Activated T-helper 2 cell treated with anti-CD3 and anti-CD28 coated beads, Interferon-gamma antibody, Interleukin-2, Interleukin-4, amounts not matched to agents 10 μg/mL and 5 μg/mL and 100 μg/mL, durations not matched to agents 14 hours and 24 hours and 36 hours (primary cell): Measurements from ENCODE around the gene ADAMTS12. TPM values are rescaled to one million over a fixed set of nuclear protein-coding genes. Genes with fewer than 3 reads are reported as not detected.

Source experiments
- DNase-seq: peaks from one replicate; pipeline ENCODE4 v3.0.0; 2021; ENCODE audit warnings: low spot score
- H3K27ac Mint-ChIP-seq: one replicate; pipeline ENCODE4 v1.8.0; 2021; ENCODE audit warnings: mixed read lengths
- H3K27me3 Mint-ChIP-seq: one replicate; pipeline ENCODE4 v1.8.0; 2021; ENCODE audit warnings: low read depth, mixed read lengths
- H3K36me3 Mint-ChIP-seq: one replicate; pipeline ENCODE4 v1.8.0; 2021; ENCODE audit warnings: low read depth, mixed read lengths
- H3K4me1 Mint-ChIP-seq: one replicate; pipeline ENCODE4 v1.8.0; 2021; ENCODE audit warnings: low read depth, mixed read lengths
- H3K4me3 Mint-ChIP-seq: one replicate; pipeline ENCODE4 v1.8.0; 2021; ENCODE audit warnings: low read depth, mild to moderate bottlenecking, moderate library complexity, mixed read lengths
- H3K9me3 Mint-ChIP-seq: one replicate; pipeline ENCODE4 v1.8.0; 2021; ENCODE audit warnings: mixed read lengths
- intact Hi-C: fragments of 100-400 bp; cut with micrococcal nuclease; formaldehyde crosslinking; loops from one replicate; pipeline ENCODE4 v1.15.1; 2023
- total RNA-seq: library from RNA; stranded (reverse); gene quantifications from 2 replicates; pipeline ENCODE4 v1.2.3, GENCODE V29; 2022

The ADAMTS12 gene
- total RNA-seq, 1 donor from 2014 or later = not detected

DNA sequence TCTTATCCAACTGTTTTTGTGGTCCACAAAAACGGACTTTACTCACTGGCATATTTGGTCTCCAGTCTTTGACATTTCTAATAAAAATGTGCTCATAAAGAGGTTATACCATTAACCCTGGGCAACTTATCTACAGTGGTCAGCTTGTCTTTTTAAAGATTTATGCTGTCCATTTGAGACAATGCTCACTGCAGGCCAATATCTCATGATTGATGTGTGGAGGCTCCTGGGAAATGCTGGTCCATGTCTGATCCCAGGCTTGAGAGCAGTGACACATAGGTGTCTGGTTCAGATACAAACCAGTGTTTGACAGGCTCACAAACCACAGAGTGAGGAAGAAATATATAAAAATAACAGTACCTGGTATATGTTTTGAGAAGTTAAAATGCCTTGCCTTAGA, 270.3 kb downstream of the ADAMTS12 start:
- H3K27ac Mint-ChIP-seq = no peak overlapping the region
- H3K4me3 Mint-ChIP-seq = no peak overlapping the region
- no peaks in the 10 kb centered on the region for H3K9me3 Mint-ChIP-seq
- no peak for DNase-seq
- no peaks in the 10 kb centered on the region for H3K4me1 Mint-ChIP-seq
- intact Hi-C loops = no loop called here
- peaks cover 5% of the 10 kb centered on the region for H3K27me3 Mint-ChIP-seq
- no peaks in the 10 kb centered on the region for H3K36me3 Mint-ChIP-seq

- H3K4me3 Mint-ChIP-seq = no peak overlapping the region
- no peaks in the 10 kb centered on the region for H3K36me3 Mint-ChIP-seq
- no peaks in the 10 kb centered on the region for H3K27me3 Mint-ChIP-seq
- no peak for DNase-seq
- no peaks in the 10 kb centered on the region for H3K9me3 Mint-ChIP-seq
- H3K4me1 Mint-ChIP-seq = no peaks in the 10 kb centered on the region
- intact Hi-C loops = no loop called here
- H3K27ac Mint-ChIP-seq = no peak overlapping the region
Observed at GRCh38 chr5:33614039-33614438, 277.8 kb downstream of the ADAMTS12 start.

- Mint-ChIP-seq H3K9me3 (no peaks in the 10 kb centered on the region), H3K4me3 (no peak overlapping the region), H3K4me1 (no peaks in the 10 kb centered on the region), H3K36me3 (no peaks in the 10 kb centered on the region), H3K27me3 (no peaks in the 10 kb centered on the region), H3K27ac (no peak overlapping the region)
- DNase-seq = no peak
- intact Hi-C loops = no loop called here
Observed at GRCh38 chr5:33612386-33612785, 279.4 kb downstream of the ADAMTS12 start.

DNA sequence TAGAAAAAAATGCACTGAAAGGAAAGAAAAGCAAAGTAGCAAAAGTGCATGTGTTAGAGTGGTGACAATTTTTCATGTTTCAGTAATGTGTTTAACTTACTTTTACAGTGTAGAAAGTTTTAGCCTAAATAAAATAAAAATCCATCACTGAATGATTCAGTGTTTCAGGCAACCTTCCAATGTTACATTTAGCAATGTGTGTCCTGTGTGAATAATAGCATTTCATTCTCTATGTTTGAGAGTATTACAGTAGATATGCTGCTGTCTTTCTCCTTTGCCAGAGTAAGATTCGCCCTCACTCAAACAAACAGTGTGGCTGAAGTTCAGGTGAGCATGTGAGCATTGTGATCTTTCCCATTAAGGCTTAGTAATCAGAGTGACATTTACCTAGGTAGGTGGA, 279.9 kb downstream of the ADAMTS12 start:
- H3K36me3 Mint-ChIP-seq = no peaks in the 10 kb centered on the region
- no peaks in the 10 kb centered on the region for H3K9me3 Mint-ChIP-seq
- no peaks in the 10 kb centered on the region for H3K4me1 Mint-ChIP-seq
- intact Hi-C loops = no loop called here
- DNase-seq = no peak
- H3K27me3 Mint-ChIP-seq = no peaks in the 10 kb centered on the region
- H3K4me3 Mint-ChIP-seq = no peak overlapping the region
- no peak overlapping the region for H3K27ac Mint-ChIP-seq

DNA sequence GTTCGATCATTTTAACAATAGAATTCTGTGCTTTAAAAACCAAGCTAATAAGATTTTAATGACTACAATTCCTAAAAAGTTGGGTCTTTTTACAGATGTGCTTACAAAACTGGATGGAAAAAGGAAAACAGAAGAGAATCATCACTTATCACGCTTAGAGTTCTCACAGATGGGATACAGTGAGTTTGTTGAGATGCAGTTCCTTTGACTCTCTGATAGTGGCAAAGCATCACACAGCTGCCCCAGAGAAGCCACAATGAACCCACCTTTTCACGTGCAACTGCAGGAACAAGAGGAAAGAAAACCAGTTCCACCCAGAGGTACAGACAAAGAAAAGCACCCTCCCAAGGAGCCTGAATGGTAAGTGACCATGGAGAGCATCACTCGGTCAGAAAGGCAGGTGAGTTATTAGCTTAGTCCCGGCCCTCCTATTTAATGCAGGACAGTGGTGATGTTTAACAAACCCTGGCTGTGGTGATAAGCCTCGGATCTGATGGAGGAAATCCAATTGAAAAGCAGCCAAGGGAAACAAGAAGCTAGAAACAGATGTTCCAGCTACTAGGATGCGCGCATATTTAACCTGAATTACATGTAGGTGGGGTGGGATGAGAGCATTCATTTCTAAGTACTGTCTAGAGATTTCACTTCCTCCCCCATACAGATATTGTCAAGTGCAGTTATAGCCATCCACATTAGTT, 283.3 kb downstream of the ADAMTS12 start:
- intact Hi-C loops = no loop called here
- Mint-ChIP-seq H3K27ac (no peak overlapping the region), H3K9me3 (no peaks in the 10 kb centered on the region), H3K4me3 (no peak overlapping the region), H3K27me3 (no peaks in the 10 kb centered on the region), H3K4me1 (no peaks in the 10 kb centered on the region), H3K36me3 (no peaks in the 10 kb centered on the region)
- DNase-seq = no peak

DNA sequence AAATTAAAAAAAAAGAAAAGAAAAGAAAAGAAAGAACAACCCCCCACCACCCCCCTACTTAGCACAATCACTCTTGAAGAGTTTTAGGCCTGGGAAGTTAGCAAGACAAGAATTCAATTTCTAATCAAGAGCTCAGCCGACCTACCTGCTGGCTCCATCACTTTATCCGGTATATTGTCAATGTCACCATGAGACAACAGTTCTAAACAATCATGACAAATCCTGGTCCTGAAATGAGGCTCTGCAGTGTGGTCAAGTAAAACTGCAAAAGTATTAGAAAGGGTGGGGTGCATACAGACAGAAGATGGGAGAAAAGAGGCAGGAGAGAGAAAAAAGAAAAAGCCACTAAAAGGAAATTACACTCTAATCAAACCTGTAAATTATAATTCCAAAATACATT, 287.3 kb downstream of the ADAMTS12 start:
- Mint-ChIP-seq H3K4me3 (no peak overlapping the region), H3K36me3 (no peaks in the 10 kb centered on the region), H3K27me3 (no peaks in the 10 kb centered on the region), H3K9me3 (no peaks in the 10 kb centered on the region), H3K4me1 (no peaks in the 10 kb centered on the region), H3K27ac (no peak overlapping the region)
- no peak for DNase-seq
- intact Hi-C loops = no loop called here

DNA sequence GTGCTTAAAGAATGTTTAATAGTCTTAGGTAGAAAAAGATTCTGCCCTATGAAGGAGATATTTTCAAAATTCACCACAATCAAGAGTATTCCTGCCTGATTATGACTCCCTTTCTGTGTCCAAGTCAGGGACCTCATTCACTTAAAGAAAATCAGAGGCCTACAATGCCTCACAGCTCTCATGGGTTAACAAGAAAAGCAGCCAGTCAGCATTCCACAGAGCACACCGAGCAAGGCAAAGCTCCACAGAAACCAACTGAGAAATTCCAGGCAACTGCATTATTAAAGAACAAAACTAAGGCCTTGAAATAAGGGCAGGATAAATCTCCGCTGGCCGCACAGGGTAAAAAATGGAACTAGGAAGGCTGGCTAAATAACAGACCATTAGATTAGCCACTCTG, 289.9 kb downstream of the ADAMTS12 start:
- Mint-ChIP-seq H3K4me1 (no peaks in the 10 kb centered on the region), H3K27me3 (no peaks in the 10 kb centered on the region), H3K4me3 (no peak overlapping the region), H3K27ac (no peak overlapping the region), H3K36me3 (no peaks in the 10 kb centered on the region), H3K9me3 (no peaks in the 10 kb centered on the region)
- intact Hi-C loops = no loop called here
- no peak for DNase-seq

DNA sequence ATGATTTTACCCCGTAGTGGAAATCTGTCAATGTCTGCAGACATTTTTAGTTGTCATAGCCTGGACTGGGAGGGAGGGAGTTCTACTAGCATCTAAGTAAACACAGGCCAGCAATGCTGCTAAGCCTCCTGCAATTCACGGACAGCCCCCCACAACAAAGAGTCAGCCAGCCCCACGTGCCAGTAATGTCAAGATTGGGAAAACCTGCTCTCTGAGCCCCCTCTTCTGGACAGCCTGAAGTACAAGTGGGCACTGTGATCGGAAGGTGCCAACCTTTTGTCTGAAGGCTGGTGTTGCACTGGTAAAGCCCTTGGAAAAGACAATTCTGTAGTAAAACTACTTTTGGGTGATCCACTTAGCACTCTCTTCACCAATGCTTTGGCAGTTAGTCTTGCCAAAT, 296.5 kb downstream of the ADAMTS12 start:
- DNase-seq = no peak
- no peaks in the 10 kb centered on the region for H3K27me3 Mint-ChIP-seq
- no peak overlapping the region for H3K4me3 Mint-ChIP-seq
- intact Hi-C loops = no loop called here
- H3K9me3 Mint-ChIP-seq = no peaks in the 10 kb centered on the region
- H3K36me3 Mint-ChIP-seq = no peaks in the 10 kb centered on the region
- no peaks in the 10 kb centered on the region for H3K4me1 Mint-ChIP-seq
- H3K27ac Mint-ChIP-seq = no peak overlapping the region

- Mint-ChIP-seq H3K4me1 (no peaks in the 10 kb centered on the region), H3K36me3 (no peaks in the 10 kb centered on the region), H3K4me3 (no peak overlapping the region), H3K27ac (no peak overlapping the region), H3K9me3 (no peaks in the 10 kb centered on the region), H3K27me3 (no peaks in the 10 kb centered on the region)
- DNase-seq = no peak
- intact Hi-C loops = no loop called here
Observed at GRCh38 chr5:33594006-33594405, 297.8 kb downstream of the ADAMTS12 start.

- Mint-ChIP-seq H3K4me3 (no peak overlapping the region), H3K9me3 (no peaks in the 10 kb centered on the region), H3K36me3 (no peaks in the 10 kb centered on the region), H3K27ac (no peak overlapping the region), H3K27me3 (no peaks in the 10 kb centered on the region), H3K4me1 (no peaks in the 10 kb centered on the region)
- intact Hi-C loops = no loop called here
- DNase-seq = no peak
Observed at GRCh38 chr5:33592245-33592644, 299.5 kb downstream of the ADAMTS12 start.

- DNase-seq = peak; percentile 25
- no peaks in the 10 kb centered on the region for H3K4me1 Mint-ChIP-seq
Observed at GRCh38 chr5:33588654-33589372, 303.0 kb downstream of the ADAMTS12 start.

DNA sequence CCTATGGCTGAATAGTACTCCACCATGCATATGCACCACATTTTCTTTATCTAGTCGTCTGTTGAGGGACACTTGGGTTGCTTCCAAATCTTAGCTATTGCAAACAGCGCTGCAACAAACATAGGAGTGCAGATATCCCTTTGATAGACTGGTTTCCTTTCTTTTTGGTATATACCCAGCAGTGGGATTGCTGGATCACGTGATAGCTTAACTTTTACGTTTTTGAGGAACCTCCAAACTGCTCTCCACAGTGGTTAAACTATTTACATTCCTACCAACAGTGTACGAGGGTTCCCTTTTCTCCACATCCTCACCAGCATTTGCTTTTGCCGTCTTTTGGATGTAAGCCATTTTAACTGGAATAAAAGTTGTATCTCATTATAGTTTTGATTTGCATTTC, 308.5 kb downstream of the ADAMTS12 start:
- H3K4me1 Mint-ChIP-seq = no peaks in the 10 kb centered on the region
- intact Hi-C loops = no loop called here
- no peaks in the 10 kb centered on the region for H3K36me3 Mint-ChIP-seq
- H3K9me3 Mint-ChIP-seq = peaks cover 7% of the 10 kb centered on the region
- no peak for DNase-seq
- H3K27me3 Mint-ChIP-seq = no peaks in the 10 kb centered on the region
- no peak overlapping the region for H3K27ac Mint-ChIP-seq
- H3K4me3 Mint-ChIP-seq = no peak overlapping the region

More at GRCh38 chr5:33588654-33589372, 303.0 kb downstream of the ADAMTS12 start:
- H3K9me3 Mint-ChIP-seq = no peaks in the 10 kb centered on the region
- no peaks in the 10 kb centered on the region for H3K27me3 Mint-ChIP-seq
- no peak overlapping the region for H3K4me3 Mint-ChIP-seq
- no peaks in the 10 kb centered on the region for H3K36me3 Mint-ChIP-seq
- intact Hi-C loops = loop anchor here (1.0 to 5.0 kb wide), 2 partner anchors 152 to 345 kb away; no protein-coding TSS in a partner anchor
- no peak overlapping the region for H3K27ac Mint-ChIP-seq

DNA sequence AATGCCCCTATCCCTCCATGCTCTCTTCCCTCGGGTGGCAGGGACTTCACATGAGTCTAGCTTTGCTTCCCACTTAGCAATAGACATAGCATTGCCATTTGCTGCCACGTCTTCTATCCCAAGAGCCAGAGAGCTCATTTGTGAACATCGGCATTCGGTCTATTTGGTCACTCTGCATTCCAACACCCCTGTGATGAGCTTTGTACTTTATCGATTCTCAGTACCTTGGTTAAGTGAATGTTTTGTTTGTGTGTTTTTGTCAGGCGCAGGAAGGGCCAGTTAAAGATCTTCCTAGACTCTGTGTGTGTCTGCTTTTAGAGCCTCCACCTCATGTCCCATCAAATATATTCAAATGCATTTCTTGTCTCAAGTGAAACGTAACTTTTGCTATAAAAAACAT, 309.4 kb downstream of the ADAMTS12 start:
- Mint-ChIP-seq H3K27me3 (no peaks in the 10 kb centered on the region), H3K27ac (no peak overlapping the region), H3K4me1 (no peaks in the 10 kb centered on the region), H3K36me3 (no peaks in the 10 kb centered on the region), H3K4me3 (no peak overlapping the region), H3K9me3 (peaks cover 7% of the 10 kb centered on the region)
- intact Hi-C loops = no loop called here
- DNase-seq = no peak
